GM12874 (cell line): ENCODE measurements around the gene RHOF.

Source experiments
- CTCF ChIP-seq: IDR thresholded peaks from 2 replicates; pipeline ENCODE4 v1.5.1; 2011; ENCODE audit warnings: low read depth, mild to moderate bottlenecking, control low read depth, low read length, moderate library complexity; ENCODE audit not compliant: insufficient read depth

Gene RHOF

GRCh38 chr12:121823727-121824115 is 30.2 kb upstream of the RHOF start:
- TF ChIP-seq CTCF: no peak

- TF ChIP-seq CTCF: no peak
Measured at GRCh38 chr12:121823101-121823726, 29.7 kb upstream of the RHOF start.

GRCh38 chr12:121822393-121823100 is 29.1 kb upstream of the RHOF start:
- no peak for TF ChIP-seq CTCF

- TF ChIP-seq CTCF: no peak
Measured at GRCh38 chr12:121820056-121820455, 26.6 kb upstream of the RHOF start.

GRCh38 chr12:121819212-121819949 is 25.9 kb upstream of the RHOF start:
- no peak for TF ChIP-seq CTCF

GRCh38 chr12:121817648-121818043 is 24.2 kb upstream of the RHOF start:
- TF ChIP-seq CTCF: no peak

- TF ChIP-seq CTCF: no peak
Measured at GRCh38 chr12:121816925-121817647, 23.6 kb upstream of the RHOF start.
